RKO (cell line): ENCODE data around the gene RAPGEF6.
"Not testable (repeated sequence)": the region's sequence is repeated elsewhere in the genome, so short reads cannot be mapped to it uniquely, and the experiment has no call there.

Source experiments
- DNase-seq: peaks from one replicate; pipeline ENCODE4 v3.0.0-alpha.2; 2016; ENCODE audit warnings: low spot score

RAPGEF6 gene, protein sequence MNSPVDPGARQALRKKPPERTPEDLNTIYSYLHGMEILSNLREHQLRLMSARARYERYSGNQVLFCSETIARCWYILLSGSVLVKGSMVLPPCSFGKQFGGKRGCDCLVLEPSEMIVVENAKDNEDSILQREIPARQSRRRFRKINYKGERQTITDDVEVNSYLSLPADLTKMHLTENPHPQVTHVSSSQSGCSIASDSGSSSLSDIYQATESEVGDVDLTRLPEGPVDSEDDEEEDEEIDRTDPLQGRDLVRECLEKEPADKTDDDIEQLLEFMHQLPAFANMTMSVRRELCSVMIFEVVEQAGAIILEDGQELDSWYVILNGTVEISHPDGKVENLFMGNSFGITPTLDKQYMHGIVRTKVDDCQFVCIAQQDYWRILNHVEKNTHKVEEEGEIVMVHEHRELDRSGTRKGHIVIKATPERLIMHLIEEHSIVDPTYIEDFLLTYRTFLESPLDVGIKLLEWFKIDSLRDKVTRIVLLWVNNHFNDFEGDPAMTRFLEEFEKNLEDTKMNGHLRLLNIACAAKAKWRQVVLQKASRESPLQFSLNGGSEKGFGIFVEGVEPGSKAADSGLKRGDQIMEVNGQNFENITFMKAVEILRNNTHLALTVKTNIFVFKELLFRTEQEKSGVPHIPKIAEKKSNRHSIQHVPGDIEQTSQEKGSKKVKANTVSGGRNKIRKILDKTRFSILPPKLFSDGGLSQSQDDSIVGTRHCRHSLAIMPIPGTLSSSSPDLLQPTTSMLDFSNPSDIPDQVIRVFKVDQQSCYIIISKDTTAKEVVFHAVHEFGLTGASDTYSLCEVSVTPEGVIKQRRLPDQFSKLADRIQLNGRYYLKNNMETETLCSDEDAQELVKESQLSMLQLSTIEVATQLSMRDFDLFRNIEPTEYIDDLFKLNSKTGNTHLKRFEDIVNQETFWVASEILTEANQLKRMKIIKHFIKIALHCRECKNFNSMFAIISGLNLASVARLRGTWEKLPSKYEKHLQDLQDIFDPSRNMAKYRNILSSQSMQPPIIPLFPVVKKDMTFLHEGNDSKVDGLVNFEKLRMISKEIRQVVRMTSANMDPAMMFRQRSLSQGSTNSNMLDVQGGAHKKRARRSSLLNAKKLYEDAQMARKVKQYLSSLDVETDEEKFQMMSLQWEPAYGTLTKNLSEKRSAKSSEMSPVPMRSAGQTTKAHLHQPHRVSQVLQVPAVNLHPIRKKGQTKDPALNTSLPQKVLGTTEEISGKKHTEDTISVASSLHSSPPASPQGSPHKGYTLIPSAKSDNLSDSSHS (N-terminal part only)

DNA sequence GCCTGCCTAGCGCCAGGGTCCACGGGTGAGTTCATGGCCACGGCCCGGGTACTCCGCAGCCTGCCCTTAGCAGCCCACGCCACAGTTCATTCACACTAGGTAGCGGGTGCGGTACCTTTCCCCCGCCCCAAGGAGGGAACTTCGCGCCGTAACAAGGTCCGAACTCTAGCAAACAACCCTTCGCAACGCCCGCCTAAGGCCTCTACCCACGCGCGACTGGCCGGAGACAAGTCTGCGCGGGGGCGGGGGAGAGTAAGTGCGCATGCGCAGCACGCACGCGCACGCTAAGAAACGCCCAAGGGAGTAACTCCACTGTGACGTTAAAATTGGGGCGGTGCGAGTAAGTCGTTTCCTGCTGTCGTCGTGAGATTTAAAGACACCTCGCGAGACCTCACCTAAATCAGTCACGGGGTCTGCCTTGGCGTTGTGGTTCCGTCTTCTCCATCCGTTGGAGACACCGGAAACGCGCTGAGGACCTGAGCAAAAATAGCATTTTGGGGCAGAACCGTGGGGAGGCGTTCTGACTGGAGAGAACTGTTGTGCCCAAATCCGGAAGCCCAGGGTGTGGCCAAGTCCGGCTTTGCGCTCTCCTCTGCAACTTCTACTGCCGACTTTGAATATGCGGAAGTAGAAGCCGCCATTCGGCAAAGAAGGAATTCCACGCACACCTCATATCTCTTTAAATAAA, at the start of gene RAPGEF6:
RAPGEF6 (minus strand) TSS at position 234 of the 688 bp plus-strand sequence; CDS start at position 35, 199 bp downstream.
- DNase-seq = peak; percentile 100

DNA sequence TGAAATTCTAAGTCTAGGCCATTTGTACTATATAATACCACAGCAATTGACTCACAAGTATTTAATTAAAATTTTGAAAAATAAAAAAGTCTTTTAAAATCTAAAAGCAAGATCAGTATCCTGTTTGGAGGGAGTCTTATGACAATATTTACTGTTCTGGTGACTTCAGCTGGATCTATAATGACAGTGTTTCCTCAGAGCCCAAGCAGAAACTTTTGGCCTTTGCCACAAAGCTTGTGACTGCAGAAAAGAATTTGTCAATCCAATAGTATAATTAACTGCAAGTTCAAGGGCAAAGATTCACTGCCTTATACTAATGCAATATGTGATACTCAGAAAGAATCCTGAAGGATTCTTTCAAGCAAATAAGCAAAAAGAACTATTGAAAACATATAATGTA, 49.6 kb upstream of the RAPGEF6 start:
- DNase-seq = no peak

DNA sequence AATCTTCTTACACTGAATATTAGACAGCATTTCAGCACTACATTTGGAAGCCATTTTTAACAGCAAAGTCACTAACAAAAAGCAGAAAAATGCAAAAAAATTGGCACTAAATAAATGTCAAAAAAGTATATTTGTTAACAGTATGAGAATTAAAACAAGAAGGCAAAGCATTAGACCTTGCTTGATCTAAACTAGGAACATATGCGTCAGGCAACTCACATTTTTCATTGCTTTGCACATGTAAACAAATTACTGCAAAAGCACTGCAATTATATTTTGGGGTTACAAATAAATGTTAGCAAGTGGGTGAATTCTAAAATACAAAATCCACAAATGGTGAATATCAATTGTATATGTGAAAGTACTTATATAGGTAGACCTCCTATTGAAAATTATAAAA, 49.0 kb upstream of the RAPGEF6 start:
- no peak for DNase-seq

DNA sequence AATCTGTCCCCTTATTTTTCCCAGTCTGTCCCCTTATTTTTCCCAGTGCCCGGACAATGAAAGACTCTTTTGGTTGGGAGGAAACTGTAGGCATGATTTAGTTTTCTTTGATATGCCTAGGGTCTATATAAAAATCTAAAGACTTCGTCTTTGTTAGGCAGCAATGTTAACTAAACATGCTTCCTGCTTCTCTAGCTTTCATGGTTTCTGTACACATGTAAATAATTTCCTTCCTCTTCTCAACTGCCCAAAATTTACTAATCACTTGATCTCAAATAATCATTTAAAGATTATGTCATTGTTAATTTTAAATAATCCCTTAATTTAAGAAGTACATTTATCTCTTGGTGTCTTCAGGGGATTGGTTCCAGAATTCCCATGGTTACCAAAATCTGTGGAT, 47.8 kb upstream of the RAPGEF6 start:
- no peak for DNase-seq

DNA sequence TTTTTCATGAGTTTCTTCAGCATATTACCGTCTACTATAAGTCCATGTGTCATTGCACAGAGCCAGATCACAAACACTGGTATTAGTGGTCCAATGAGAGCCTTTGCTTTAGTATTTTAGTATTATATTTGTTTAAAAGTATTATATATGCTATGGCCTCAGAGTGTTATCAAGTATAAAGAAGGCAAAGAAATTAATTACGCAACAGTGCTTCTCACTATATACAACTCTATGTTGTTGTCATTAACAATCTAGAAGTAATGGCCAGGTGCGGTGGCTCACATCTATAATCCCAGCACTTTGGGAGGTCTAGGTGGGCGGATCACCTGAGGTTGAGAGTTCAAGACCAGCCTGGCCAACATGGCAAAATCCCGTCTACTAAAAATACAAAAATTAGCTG, 47.1 kb upstream of the RAPGEF6 start:
- no peak for DNase-seq

DNA sequence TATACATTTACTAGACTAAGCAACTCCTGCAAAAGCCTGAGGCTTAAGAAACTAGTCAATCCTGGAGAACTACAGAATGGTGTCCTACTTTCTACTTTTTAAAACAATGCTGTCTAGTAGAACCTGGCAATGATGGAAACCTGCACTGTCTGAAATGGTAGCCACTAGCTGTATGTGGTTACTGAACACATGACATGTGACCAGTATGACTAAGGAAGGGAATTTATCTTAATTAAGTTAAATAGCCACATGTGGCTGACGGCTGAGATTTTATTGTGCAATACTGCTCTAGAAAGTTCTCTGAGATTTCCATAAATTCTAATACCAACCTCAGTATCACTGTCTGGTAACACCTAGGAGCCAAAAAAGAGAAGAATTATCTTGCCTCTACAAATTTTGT, 44.9 kb upstream of the RAPGEF6 start:
- DNase-seq = no peak

DNA sequence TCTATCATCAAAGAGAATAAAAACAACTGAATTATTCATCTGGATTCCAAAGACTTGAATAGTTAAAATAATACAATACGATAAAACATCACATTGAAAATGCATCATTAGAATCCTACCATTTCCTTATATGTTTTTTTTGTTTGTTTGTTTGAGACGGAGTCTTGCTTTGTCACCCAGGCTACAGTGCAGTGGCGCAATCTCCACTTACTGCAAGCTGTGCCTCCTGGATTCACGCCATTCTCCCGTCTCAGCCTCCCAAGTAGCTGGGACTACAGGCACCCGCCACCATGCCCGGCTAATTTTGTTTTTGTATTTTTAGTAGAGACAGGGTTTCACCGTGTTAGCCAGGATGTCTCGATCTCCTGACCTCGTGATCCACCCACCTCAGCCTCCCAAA, 43.2 kb upstream of the RAPGEF6 start:
- DNase-seq = not testable (repeated sequence)

DNA sequence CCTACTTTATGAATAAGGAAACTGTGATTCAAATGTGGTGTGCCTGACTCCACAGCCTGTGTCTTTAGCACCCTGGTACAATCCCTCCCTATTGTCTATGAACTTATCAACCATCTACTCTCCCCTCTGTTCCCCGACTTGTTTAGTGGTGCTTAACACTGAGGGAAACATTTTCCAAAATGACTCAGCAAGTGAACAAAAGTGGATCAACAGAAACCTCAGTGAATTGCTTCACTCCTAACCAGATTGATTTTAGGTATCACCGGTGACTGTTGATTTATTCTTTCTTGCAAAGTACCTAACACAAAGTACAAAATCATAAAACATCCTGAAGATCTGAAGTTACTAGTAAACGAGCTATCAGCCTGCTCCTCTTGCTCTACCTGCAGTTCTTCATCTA, 42.1 kb upstream of the RAPGEF6 start:
- DNase-seq = no peak

DNA sequence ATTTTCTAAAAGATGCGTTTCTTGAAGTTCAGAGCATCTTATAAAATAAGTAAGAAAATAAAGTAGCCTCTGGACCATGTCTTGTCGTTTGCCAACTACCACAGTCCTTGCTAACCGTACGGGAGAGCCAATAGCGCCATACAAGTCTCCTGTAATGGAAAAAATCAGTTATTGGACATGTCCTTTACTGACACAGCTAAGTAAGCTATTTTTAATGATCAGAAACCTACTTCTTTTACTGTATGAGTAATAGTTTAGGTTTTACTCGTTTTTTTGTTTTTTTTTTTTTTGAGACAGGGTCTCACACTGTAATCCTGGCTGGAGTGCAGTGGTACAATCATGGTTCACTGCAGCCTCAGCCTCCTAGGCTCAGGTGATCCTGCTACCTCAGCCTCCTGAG, 37.7 kb upstream of the RAPGEF6 start:
- DNase-seq = no peak

DNA sequence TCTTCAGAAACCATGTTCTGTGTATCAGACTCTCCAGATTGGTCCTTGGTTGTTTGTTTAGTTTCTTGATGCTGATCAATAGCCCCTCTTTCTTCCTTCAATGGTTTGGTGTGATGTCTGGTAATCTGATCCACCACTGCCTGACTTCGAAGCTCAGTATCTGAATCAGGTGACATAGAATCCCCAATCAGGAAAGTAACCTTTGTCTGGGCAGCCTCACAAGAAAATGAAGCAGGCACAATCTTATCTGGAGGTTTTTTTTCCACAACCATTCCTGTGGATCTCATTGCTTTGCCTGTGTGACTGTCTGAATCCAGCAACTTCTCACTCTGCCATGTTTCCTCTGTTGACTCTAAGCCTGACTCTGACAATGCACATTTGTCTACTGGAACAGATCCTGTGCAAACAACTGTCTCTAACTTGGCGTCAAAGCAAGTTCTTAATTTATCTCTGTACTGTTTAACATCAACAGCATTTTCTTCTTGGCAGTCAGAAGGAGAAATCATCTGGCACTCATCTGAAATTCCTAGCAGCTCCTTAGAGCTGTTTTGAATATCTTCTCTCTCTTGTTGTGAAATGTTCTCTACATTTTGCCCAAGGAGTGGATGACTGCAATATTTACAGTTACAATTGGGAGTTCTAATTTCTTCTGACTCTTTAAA, 37.1 kb upstream of the RAPGEF6 start:
- no peak for DNase-seq

DNA sequence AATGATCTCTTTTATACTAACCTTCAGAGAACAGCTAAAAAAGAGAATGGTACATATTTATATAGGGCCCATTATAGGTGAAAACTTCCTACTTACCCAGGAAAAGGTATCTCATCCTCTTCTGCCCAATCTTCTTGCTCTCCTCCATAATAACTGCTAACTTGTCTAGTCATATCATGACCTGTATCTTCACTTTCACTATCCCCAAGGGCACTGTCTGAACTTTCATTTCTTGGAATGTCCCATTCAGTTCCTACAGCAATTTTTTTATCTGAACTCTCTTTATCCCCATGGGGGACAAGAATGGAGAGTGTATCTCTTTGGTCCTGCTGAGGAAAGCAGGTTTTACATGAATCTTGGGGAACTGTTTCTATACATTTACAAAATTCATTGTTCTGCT, 36.4 kb upstream of the RAPGEF6 start:
- no peak for DNase-seq

DNA sequence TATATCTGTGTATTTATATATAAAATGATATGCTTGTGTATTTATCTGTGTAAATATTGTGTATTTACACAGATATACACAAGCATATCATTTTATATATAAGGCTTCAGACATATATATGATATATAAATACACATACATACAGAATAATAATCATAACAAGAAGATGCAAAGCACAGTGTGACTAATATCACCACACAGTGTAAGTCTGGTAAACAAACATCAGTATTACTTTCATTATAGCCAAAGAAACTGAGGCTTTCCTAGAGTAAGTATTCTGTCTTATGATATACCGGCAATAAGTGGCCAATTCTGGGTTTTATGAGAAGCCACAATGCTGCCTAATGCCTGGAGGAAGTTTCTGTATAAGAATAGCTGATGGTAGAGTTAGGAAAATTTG, 29.9 kb upstream of the RAPGEF6 start:
- DNase-seq = no peak

DNA sequence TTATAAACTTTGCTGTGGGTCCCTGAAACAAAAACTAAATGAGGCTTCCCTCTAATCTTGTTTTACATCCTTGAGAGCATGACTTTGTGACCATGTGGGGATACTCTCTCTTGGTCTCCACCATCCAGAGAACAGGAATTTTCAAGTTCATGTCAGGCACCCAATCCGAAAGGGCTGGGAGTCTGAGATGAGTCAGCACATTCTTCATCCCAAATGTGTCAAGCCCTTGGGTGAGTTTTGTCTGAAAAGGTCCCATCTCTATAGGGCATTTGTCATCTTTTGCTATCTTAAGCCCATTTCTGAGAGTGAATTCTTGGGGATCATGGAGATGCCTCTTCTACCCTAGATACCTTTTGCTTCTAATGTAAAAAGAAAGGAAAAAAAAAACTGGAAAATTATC, 26.9 kb upstream of the RAPGEF6 start:
- peak; percentile 15 for DNase-seq

DNA sequence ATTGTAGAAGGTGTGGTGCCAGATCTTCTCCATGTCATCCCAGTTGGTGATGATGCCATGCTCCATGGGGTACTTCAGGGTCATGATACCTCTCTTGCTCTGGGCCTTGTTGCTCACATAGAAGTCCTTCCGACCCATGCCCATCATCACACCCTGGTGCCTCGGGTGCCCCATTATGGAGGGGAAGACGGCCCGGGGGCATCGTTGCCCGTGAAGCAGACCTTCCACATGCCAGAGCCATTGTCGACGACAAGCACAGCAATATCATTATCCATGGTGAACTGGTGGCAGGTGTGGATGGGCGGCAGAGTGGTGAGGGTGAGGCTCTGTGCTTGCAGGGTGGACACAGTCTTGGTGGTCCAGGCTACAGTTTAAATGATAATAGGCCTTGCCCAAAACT, 24.8 kb upstream of the RAPGEF6 start:
- no peak for DNase-seq

DNA sequence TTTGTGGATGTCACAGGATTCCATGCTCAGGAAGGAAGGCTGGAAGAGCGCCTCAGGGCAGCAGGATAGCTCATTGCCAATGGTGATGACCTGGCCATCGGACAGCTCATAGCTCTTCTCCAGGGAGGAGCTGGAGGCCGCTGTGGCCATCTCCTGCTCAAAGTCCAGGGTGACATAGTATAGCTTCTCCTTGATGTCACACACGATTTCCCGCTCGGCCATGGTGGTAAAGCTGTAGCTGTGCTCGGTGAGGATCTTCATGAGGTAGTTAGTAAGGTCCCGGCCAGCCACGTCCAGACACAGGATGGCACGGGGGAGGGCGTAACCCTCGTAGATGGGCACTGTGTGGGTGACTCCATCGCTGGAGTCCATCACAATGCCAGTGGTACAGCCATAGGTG, 24.3 kb upstream of the RAPGEF6 start:
- DNase-seq = no peak

DNA sequence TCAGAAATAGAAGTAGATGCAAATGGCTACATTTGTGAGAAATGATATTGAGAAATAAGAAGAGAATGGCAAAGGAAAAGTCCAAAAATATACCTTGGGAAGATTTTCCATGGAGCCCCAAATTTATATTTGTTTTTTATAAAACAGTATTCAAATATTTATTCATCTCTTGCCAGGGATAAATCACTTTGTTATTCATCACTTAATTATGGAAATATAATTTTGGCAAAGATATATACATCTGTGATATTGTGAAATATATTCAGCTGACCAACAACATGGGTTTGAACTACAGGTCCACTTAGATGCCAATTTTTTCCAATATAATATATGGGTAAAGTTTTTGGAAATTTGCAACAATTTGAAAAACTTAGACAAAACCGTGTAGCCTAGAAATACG, 19.7 kb upstream of the RAPGEF6 start:
- DNase-seq = no peak

DNA sequence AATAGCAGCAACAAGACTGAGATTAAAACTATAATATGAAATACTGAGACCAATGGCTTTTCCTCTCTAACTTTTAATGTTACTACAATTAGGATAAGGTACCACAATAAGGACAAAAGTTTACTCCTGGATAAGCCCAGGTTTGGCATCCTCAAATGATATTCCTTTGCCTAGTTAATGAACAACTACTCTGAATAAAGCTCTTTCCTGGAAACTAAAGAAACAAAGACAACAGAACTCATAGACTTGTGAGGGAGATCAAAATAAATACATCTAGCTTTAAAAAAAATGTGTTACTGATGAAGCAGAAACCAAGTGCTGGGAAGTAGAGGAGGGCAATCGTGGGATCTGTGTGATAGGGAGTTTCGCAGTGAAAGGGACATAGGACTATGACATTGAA, 19.3 kb upstream of the RAPGEF6 start:
- DNase-seq = no peak

DNA sequence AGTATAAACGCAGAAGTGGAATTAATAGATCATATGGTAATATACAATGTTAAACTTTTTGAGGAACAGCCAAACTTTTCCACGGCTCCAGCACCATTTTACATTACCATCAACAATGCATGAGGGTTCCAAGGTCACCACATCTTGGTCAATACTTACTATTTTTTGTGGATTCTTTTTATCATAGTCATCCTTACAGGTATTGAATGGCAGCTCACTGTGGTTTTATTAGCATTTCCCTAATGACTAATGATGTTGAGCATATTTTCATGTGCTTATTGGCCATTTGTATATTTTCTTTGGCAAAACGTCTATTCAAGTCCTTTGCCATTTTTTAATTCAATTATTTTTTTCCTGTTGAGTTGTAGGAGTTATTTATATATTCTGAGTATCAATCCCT, 14.1 kb upstream of the RAPGEF6 start:
- DNase-seq = no peak

DNA sequence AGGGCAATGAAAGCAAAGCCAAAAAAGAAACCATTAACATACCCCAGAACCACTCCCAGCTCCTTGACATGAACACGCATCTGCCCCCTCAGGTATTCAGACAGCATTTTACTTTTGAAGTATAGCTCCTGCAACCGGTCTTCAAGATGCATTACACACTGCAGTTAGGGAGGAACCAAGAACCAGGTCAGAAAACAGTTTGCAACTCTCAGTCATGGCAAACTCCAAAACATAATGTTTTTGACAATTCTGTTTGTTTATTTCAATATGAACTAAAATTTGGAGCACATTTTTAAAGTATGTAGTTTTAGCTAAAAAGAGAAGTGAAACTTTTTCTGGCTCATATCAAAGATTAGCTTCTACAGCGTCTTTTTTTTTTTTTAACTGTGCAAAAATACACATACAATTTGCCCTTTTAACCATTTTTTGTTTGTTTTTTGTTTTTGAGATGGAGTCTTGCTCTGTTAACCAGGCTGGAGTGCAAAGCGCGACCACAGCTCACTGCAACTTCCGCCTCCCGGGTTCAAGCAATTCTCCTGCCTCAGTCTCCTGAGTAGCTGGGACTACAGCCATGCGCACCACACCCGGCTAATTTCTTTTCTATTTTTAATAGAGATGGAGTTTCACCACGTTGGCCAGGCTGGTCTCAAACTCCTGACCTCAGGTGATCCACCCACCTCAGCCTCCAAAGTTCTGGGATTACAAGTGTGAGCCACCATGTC, 12.2 kb upstream of the RAPGEF6 start:
- DNase-seq = no peak

DNA sequence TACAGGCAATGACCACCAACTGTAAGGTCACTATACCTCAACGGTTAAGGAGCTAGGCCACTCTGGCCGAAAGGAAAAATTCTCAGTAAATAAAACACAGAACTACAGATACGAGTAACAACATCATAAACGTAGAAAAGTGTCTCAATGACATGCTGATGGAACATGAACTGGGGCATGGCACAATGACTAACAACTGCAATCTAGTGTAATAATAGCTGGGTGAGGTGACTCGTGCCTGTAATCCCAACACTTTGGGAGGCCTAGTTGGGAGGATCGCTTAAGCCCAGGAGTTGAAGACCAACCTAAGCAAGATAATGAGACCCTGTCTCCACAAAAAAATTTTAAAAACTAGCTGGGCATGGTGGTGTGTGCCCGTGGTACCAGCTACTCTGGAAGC, 9.8 kb upstream of the RAPGEF6 start:
- peak; percentile 52 for DNase-seq

DNA sequence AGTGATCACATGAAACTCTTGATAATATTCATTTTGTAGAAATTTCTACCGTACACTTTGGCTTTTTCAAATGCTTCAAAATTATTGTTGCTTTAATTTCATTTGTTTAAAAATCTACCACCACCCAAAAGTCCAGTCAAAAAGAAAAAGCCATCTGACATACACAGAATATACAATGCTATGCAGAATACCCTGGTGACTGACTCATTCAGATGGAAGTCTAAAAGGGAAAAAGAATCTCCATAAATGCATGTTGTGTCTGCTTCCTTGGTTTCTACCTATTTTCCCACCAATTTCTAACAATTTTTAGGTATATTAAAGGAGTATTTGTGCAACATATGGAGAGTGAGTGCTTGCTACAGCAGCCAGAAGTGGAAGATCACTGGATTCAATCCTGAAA, 9.3 kb upstream of the RAPGEF6 start:
- no peak for DNase-seq
